PC-3 (cell line): ENCODE measurements around the gene KMT5B. TPM values are rescaled to one million over a fixed set of nuclear protein-coding genes. Genes with fewer than 3 reads are reported as not detected.

Experiments used
- ATAC-seq: fragments of 200-7000 bp; cut with Tn5 transposase; 2 replicates; pipeline ENCODE4 v1.9.1; 2020; ENCODE audit warnings: mild to moderate bottlenecking, moderate library complexity
- BruUV-seq: library from RNA; stranded (reverse); fragments of 400-500 nt; replicated peaks from 2 replicates; lab custom pipeline; 2021; lab: Mats Ljungman, UMichigan
- CTCF ChIA-PET: fragments of 300-600 bp; sonication (Branson Sonifier 250); formaldehyde crosslinking; loops from one replicate; lab custom pipeline; 2022; ENCODE audit warnings: antibody characterized with exemption; lab: Charles Lee
- POLR2A ChIA-PET: fragments of 300-600 bp; sonication (Branson Sonifier 250); formaldehyde crosslinking; loops from one replicate; lab custom pipeline; 2022; ENCODE audit warnings: antibody characterized with exemption; ENCODE audit not compliant: unreplicated experiment; lab: Charles Lee
- DNase-seq: peaks from one replicate; pipeline ENCODE4 v3.0.0-alpha.2; 2015
- H2AFZ ChIP-seq: fragments of 300-600 bp; sonication (generic); 2 replicates; pipeline ENCODE4 v1.6.0; 2016; ENCODE audit warnings: antibody characterized with exemption, low read length
- H3F3A ChIP-seq: fragments of 300-600 bp; sonication (generic); one replicate; pipeline ENCODE4 v1.6.0; 2017; ENCODE audit warnings: antibody characterized with exemption, low read length, control low read depth, mild to moderate bottlenecking; ENCODE audit not compliant: unreplicated experiment
- H3K27ac ChIP-seq: fragments of 300-600 bp; sonication (generic); 2 replicates; pipeline ENCODE4 v1.5.1; 2016; ENCODE audit warnings: mild to moderate bottlenecking, low read length
- H3K27me3 ChIP-seq: fragments of 300-600 bp; sonication (generic); 2 replicates; pipeline ENCODE4 v1.6.1; 2016; ENCODE audit warnings: low read length, mixed read lengths
- H3K36me3 ChIP-seq: fragments of 300-600 bp; sonication (generic); 2 replicates; pipeline ENCODE4 v1.6.1; 2016; ENCODE audit warnings: low read depth, mixed run types, low read length, mixed read lengths
- H3K4me1 ChIP-seq: fragments of 300-600 bp; sonication (generic); 2 replicates; pipeline ENCODE4 v1.5.1; 2016; ENCODE audit warnings: low read length; ENCODE audit not compliant: insufficient read depth
- H3K4me2 ChIP-seq: fragments of 300-600 bp; sonication (generic); 2 replicates; pipeline ENCODE4 v1.6.0; 2016; ENCODE audit warnings: low read length
- H3K4me3 ChIP-seq: fragments of 300-600 bp; sonication (generic); 2 replicates; pipeline ENCODE4 v1.5.1; 2016; ENCODE audit warnings: mild to moderate bottlenecking, low read length, mixed read lengths
- H3K79me2 ChIP-seq: fragments of 300-600 bp; sonication (generic); 2 replicates; pipeline ENCODE4 v1.6.1; 2017; ENCODE audit warnings: low read length, mixed read lengths
- H3K9ac ChIP-seq: fragments of 300-600 bp; sonication (generic); 2 replicates; pipeline ENCODE4 v1.6.0; 2016; ENCODE audit warnings: mild to moderate bottlenecking, low read length
- H3K9me2 ChIP-seq: fragments of 300-600 bp; sonication (generic); replicated peaks from 2 replicates; pipeline ENCODE4 v1.6.1; 2016; ENCODE audit warnings: mixed run types, low read length, mixed read lengths
- H3K9me3 ChIP-seq: fragments of 300-600 bp; sonication (generic); 2 replicates; pipeline ENCODE4 v1.6.1; 2016; ENCODE audit warnings: low read length, mixed read lengths
- H4K20me1 ChIP-seq: fragments of 300-600 bp; sonication (generic); 2 replicates; pipeline ENCODE4 v1.6.1; 2016; ENCODE audit warnings: low read length, mixed read lengths
- CTCF ChIP-seq: fragments of 300-600 bp; sonication (generic); conservative IDR thresholded peaks from 2 replicates; pipeline ENCODE4 v1.5.1; 2017; ENCODE audit warnings: antibody characterized with exemption, low read depth, mild to moderate bottlenecking, low read length
- EZH2 ChIP-seq: fragments of 300-600 bp; sonication (generic); IDR thresholded peaks from one replicate; pipeline ENCODE4 v1.6.1; 2017; ENCODE audit warnings: antibody characterized with exemption, mild to moderate bottlenecking, low read length; ENCODE audit not compliant: unreplicated experiment
- EZH2phosphoT487 ChIP-seq: fragments of 300-600 bp; sonication (generic); IDR thresholded peaks from 2 replicates; pipeline ENCODE4 v1.6.1; 2018; ENCODE audit warnings: mild to moderate bottlenecking, antibody characterized with exemption, low read length, borderline replicate concordance
- intact Hi-C: fragments of 100-400 bp; cut with micrococcal nuclease; formaldehyde crosslinking; loops from 2 replicates; pipeline ENCODE4 v1.9.0; 2023
- total RNA-seq: library from RNA; depleted of rRNA; stranded (reverse); fragments of >200 nt; gene quantifications from 2 replicates; pipeline ENCODE4 v1.2.3, GENCODE V29; 2014

KMT5B gene
- total RNA-seq, 1 experiment from 2014 or later, result 19.0 TPM

DNA sequence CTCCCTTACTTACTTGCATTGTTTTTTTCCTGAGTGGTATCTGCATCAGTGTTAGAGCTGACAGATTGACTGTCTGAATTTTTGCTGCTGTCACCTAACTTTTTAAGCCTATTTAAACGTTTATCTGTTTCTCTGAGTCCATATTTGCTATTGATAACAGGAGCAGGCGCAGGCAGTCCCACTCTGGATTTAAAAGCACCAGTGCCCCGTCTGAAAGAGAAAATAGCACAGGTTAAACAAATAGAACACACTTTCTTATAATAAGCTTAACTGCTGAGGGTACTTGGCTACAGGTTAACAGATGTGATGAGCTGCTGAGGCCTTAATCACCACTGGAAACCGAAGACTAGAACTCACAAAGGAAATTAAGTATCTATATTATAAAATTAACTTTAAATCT, 46.1 kb downstream of the KMT5B start:
- Histone ChIP-seq H3K9me3 (no peaks in the 10 kb centered on the region), H3F3A (no peaks in the 10 kb centered on the region), H3K4me3 (no peak overlapping the region), H3K9me2 (no peaks in the 10 kb centered on the region), H3K27ac (no peak overlapping the region), H3K4me2 (no peak overlapping the region), H2AFZ (no peak overlapping the region), H3K4me1 (peaks cover 8% of the 10 kb centered on the region), H4K20me1 (no peaks in the 10 kb centered on the region), H3K9ac (no peak overlapping the region), H3K79me2 (no peaks in the 10 kb centered on the region), H3K36me3 (peaks cover 46% of the 10 kb centered on the region), H3K27me3 (no peaks in the 10 kb centered on the region)
- DNase-seq (no peak), ATAC-seq (no peak)
- CTCF ChIA-PET, result no interaction called here
- BruUV-seq, result no TSS peak
- TF ChIP-seq EZH2 (no peak), EZH2phosphoT487 (no peak), CTCF (no peak)
- POLR2A ChIA-PET, result no interaction called here
- intact Hi-C loops, result no loop called here

DNA sequence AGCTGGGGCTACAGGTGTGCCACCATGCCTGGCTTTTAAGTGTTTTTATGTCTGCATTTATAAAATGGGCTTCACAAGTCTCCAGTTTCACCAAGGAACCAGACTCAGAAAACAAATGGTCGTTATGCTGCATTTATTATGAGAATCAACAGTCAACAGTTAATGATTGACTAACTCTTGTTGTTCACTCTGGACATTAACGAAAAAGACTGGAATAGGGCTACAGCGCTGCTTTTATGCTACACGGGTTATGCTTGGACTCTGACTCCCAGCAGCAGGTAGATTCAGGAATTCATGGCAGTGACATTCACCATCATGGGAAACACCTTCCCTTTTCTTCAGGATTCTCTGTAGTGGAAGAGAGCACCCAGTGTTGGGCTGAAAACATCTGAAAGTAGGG, 47.5 kb downstream of the KMT5B start:
- Histone ChIP-seq H3K9ac (no peak overlapping the region), H3K4me3 (no peak overlapping the region), H3K4me2 (no peak overlapping the region), H3K9me2 (no peaks in the 10 kb centered on the region), H3K9me3 (no peaks in the 10 kb centered on the region), H4K20me1 (no peaks in the 10 kb centered on the region), H3K79me2 (no peaks in the 10 kb centered on the region), H3K27ac (no peak overlapping the region), H3K27me3 (no peaks in the 10 kb centered on the region), H3K4me1 (peaks cover 8% of the 10 kb centered on the region), H3F3A (no peaks in the 10 kb centered on the region), H3K36me3 (peaks cover 37% of the 10 kb centered on the region), H2AFZ (no peak overlapping the region)
- no peak for ATAC-seq
- intact Hi-C loops, result no loop called here
- no TSS peak for BruUV-seq
- TF ChIP-seq CTCF (no peak), EZH2phosphoT487 (no peak), EZH2 (no peak)
- no peak for DNase-seq
- ChIA-PET POLR2A (no interaction called here), CTCF (no interaction called here)

DNA sequence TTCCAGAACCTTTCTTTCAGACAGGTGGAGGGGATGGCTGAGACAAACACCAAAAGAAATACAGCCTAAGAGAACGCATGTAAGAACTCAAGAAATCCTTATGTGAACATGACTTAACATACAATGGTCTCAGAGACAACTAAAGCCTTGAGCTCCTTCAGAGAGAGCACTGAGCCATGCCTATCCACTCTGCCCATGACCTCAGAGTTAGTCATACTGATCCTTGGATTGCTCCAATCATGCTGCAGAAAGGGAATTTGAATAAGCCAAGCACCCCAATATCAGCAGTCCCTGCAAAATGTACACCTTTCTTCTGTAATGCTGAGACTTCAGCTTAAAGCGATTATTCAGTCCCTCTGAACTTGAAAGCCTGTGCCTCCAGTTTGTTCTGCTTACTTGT, 48.7 kb downstream of the KMT5B start:
- no peaks in the 10 kb centered on the region for H3K27me3 ChIP-seq
- DNase-seq (peak; percentile 72), ATAC-seq (peak; percentile 89)
- ChIA-PET CTCF (no interaction called here), POLR2A (no interaction called here)
- H3K9me2 ChIP-seq, result no peaks in the 10 kb centered on the region
- TF ChIP-seq CTCF, result no peak
- no peak for TF ChIP-seq EZH2
- no peak for TF ChIP-seq EZH2phosphoT487
- no peak overlapping the region for H3K27ac ChIP-seq
- no peak overlapping the region for H3K4me2 ChIP-seq
- no peak overlapping the region for H2AFZ ChIP-seq
- H3K36me3 ChIP-seq, result peaks cover 27% of the 10 kb centered on the region
- H3K4me1 ChIP-seq, result peaks cover 8% of the 10 kb centered on the region
- no TSS peak for BruUV-seq
- H3K9ac ChIP-seq, result no peak overlapping the region
- no peaks in the 10 kb centered on the region for H4K20me1 ChIP-seq
- no peaks in the 10 kb centered on the region for H3K9me3 ChIP-seq
- no peaks in the 10 kb centered on the region for H3F3A ChIP-seq
- H3K4me3 ChIP-seq, result no peak overlapping the region
- no peaks in the 10 kb centered on the region for H3K79me2 ChIP-seq
- intact Hi-C loops, result no loop called here
